HG03175 (cell line): ENCODE measurements around the gene BRD4.
"Not testable (repeated sequence)": the region's sequence is repeated elsewhere in the genome, so short reads cannot be mapped to it uniquely, and the experiment has no call there.

Experiments
- ATAC-seq: cut with Tn5 transposase; IDR thresholded peaks from one replicate; pipeline ENCODE4 v1.9.1; 2021; ENCODE audit warnings: mild to moderate bottlenecking, moderate library complexity; ENCODE audit not compliant: unreplicated experiment

Gene BRD4

GRCh38 chr19:15363048-15363447 is 30.7 kb upstream of the BRD4 start:
- not testable (repeated sequence) for ATAC-seq

- ATAC-seq, result not testable (repeated sequence)
Measured at GRCh38 chr19:15360015-15360414, 27.7 kb upstream of the BRD4 start.

- ATAC-seq, result no peak
Measured at GRCh38 chr19:15358918-15359317, 26.6 kb upstream of the BRD4 start.

GRCh38 chr19:15357906-15358305 is 25.6 kb upstream of the BRD4 start:
- no peak for ATAC-seq

GRCh38 chr19:15354566-15355296 is 22.4 kb upstream of the BRD4 start:
- ATAC-seq, result no peak

GRCh38 chr19:15353908-15354307 is 21.6 kb upstream of the BRD4 start:
- no peak for ATAC-seq

GRCh38 chr19:15352535-15352934 is 20.2 kb upstream of the BRD4 start:
- not testable (repeated sequence) for ATAC-seq

GRCh38 chr19:15341328-15341727 is 9.0 kb upstream of the BRD4 start:
- ATAC-seq, result not testable (repeated sequence)

- ATAC-seq, result no peak
Measured at GRCh38 chr19:15340086-15340485, 7.7 kb upstream of the BRD4 start.

- ATAC-seq, result no peak
Measured at GRCh38 chr19:15337202-15337601, 4.9 kb upstream of the BRD4 start.

GRCh38 chr19:15335992-15336391 is 3.7 kb upstream of the BRD4 start:
- not testable (repeated sequence) for ATAC-seq

GRCh38 chr19:15331419-15332310 is 674 bp downstream of the BRD4 start:
- ATAC-seq, result peak; percentile 30

GRCh38 chr19:15330801-15331418 is 1.4 kb downstream of the BRD4 start:
- ATAC-seq, result no peak

- no peak for ATAC-seq
Measured at GRCh38 chr19:15328312-15328711, 4.0 kb downstream of the BRD4 start.

GRCh38 chr19:15324791-15325519 is 7.4 kb downstream of the BRD4 start:
- ATAC-seq, result no peak

- no peak for ATAC-seq
Measured at GRCh38 chr19:15323496-15324235, 8.7 kb downstream of the BRD4 start.

GRCh38 chr19:15321739-15322138 is 10.6 kb downstream of the BRD4 start:
- no peak for ATAC-seq

GRCh38 chr19:15320116-15320515 is 12.2 kb downstream of the BRD4 start:
- ATAC-seq, result no peak

GRCh38 chr19:15318241-15318691 is 14.1 kb downstream of the BRD4 start:
- no peak for ATAC-seq
